B cell (primary cell): ENCODE measurements around the gene ZNF280A. TPM values are rescaled to one million over a fixed set of nuclear protein-coding genes. Genes with fewer than 3 reads are reported as not detected.
"Not testable (repeated sequence)": the region's sequence is repeated elsewhere in the genome, so short reads cannot be mapped to it uniquely, and the experiment has no call there.

Experiments used
- ATAC-seq: fragments of 200-7000 bp; cut with Tn5 transposase; one replicate; pipeline ENCODE4 v1.10.0; 2021; ENCODE audit warnings: low read depth, mild to moderate bottlenecking, moderate number of reproducible peaks, moderate library complexity
- CTCF ChIA-PET: fragments of 350-600 bp; sonication (Branson Sonifier 250); formaldehyde crosslinking; loops from one replicate; lab custom pipeline; 2021; ENCODE audit warnings: antibody characterized with exemption, inconsistent platforms; lab: Charles Lee
- POLR2A ChIA-PET: fragments of 350-600 bp; sonication (Branson Sonifier 250); formaldehyde crosslinking; loops from one replicate; lab custom pipeline; 2021; ENCODE audit warnings: antibody characterized with exemption; lab: Charles Lee
- DNase-seq: peaks from one replicate; pipeline ENCODE4 v3.0.0; 2013
- H2AFZ ChIP-seq: 2 replicates; pipeline ENCODE4 v1.6.1; 2012; ENCODE audit warnings: mild to moderate bottlenecking, low read depth, low read length; ENCODE audit not compliant: insufficient read depth, poor library complexity, severe bottlenecking
- H3K27ac ChIP-seq, 2 donors: 1 replicate in 1 of 2; 2 replicates in 1 of 2; pipeline ENCODE4 v1.5.1; 2012 to 2013; ENCODE audit warnings: low read length in 2 of 2, mild to moderate bottlenecking in 2 of 2, moderate library complexity in 1 of 2
- H3K27me3 ChIP-seq, 4 experiments: fragments of 200-600 bp in 1 of 4; sonication (generic) in 1 of 4; replicated peaks in 1 of 4; 1 replicate in 2 of 4; 2 replicates in 2 of 4; pipeline versions ENCODE4 v1.6.1 to v1.7.0; 2013 to 2016; ENCODE audit warnings: low read length in 3 of 4, mild to moderate bottlenecking in 2 of 4, mixed read lengths in 1 of 4, moderate library complexity in 1 of 4; ENCODE audit not compliant: insufficient read depth in 4 of 4, control insufficient read depth in 3 of 4; ENCODE audit errors: control extremely low read depth in 1 of 4
- H3K36me3 ChIP-seq, 2 experiments: replicated peaks in 1 of 2; 1 replicate in 1 of 2; 2 replicates in 1 of 2; pipeline versions ENCODE4 v1.6.1 to v1.7.1; 2013; ENCODE audit warnings: low read length in 1 of 2; ENCODE audit not compliant: insufficient read depth in 2 of 2, control insufficient read depth in 1 of 2; ENCODE audit errors: control extremely low read depth in 1 of 2, extremely low read depth in 1 of 2
- H3K4me1 ChIP-seq, 2 donors: fragments of 200-600 bp in 1 of 2; sonication (generic) in 1 of 2; 1 replicate in 1 of 2; 2 replicates in 1 of 2; pipeline versions ENCODE4 v1.5.1 to v1.6.1; 2013 to 2017; ENCODE audit warnings: low read length in 2 of 2; ENCODE audit not compliant: control insufficient read depth in 2 of 2, insufficient read depth in 2 of 2
- H3K4me2 ChIP-seq: replicated peaks from 2 replicates; pipeline ENCODE3; 2012; ENCODE audit warnings: mild to moderate bottlenecking, low read depth, low read length; ENCODE audit not compliant: poor library complexity, severe bottlenecking
- H3K4me3 ChIP-seq, 5 experiments: fragments of 200-600 bp in 1 of 5; sonication (generic) in 1 of 5; 1 replicate in 3 of 5; 2 replicates in 2 of 5; pipeline versions ENCODE4 v1.5.1 to v1.7.0; 2011 to 2016; ENCODE audit warnings: low read length in 4 of 5, mild to moderate bottlenecking in 4 of 5, low read depth in 2 of 5, control low read depth in 1 of 5, moderate library complexity in 1 of 5; ENCODE audit not compliant: insufficient read depth in 1 of 5; ENCODE audit errors: control extremely low read depth in 1 of 5, extremely low read depth in 1 of 5
- H3K79me2 ChIP-seq: fragments of 200-600 bp; sonication (generic); one replicate; pipeline ENCODE4 v1.6.0; 2016; ENCODE audit warnings: low read length; ENCODE audit not compliant: control insufficient read depth, insufficient read depth
- H3K9ac ChIP-seq: fragments of 200-600 bp; sonication (generic); 2 replicates; pipeline ENCODE4 v1.6.1; 2017; ENCODE audit warnings: mild to moderate bottlenecking, low read length, moderate library complexity
- H3K9me3 ChIP-seq, 3 donors: one replicate each; pipeline versions ENCODE4 v1.6.1 to v1.7.1; 2013; ENCODE audit warnings: low read length in 2 of 3; ENCODE audit not compliant: control insufficient read depth in 2 of 3, insufficient read depth in 1 of 3; ENCODE audit errors: control extremely low read depth in 1 of 3
- H4K20me1 ChIP-seq: 2 replicates; pipeline ENCODE4 v1.6.0; 2012; ENCODE audit warnings: mild to moderate bottlenecking, low read length; ENCODE audit not compliant: insufficient read depth, control insufficient read depth, poor library complexity, severe bottlenecking
- H3K27ac Mint-ChIP-seq: one replicate; pipeline ENCODE4 v1.8.0; 2021; ENCODE audit warnings: mixed read lengths
- H3K27me3 Mint-ChIP-seq: one replicate; pipeline ENCODE4 v1.8.0; 2021; ENCODE audit warnings: mixed read lengths
- H3K4me1 Mint-ChIP-seq: one replicate; pipeline ENCODE4 v1.8.0; 2021; ENCODE audit warnings: mixed read lengths
- H3K4me3 Mint-ChIP-seq: one replicate; pipeline ENCODE4 v1.8.0; 2021; ENCODE audit warnings: mixed read lengths
- H3K9me3 Mint-ChIP-seq: one replicate; pipeline ENCODE4 v1.8.0; 2022; ENCODE audit warnings: mixed read lengths; ENCODE audit not compliant: insufficient read depth
- EZH2 ChIP-seq: IDR thresholded peaks from 2 replicates; pipeline ENCODE4 v1.6.1; 2012; ENCODE audit warnings: borderline replicate concordance, low read depth, mild to moderate bottlenecking, moderate library complexity, low read length; ENCODE audit not compliant: insufficient read depth, poor library complexity, severe bottlenecking
- WGBS: methylation state at CpG from one replicate; pipeline ENCODE4 v1.1.5; 2013; ENCODE audit warnings: missing lambda C conversion rate; ENCODE audit not compliant: insufficient coverage; 5-methylcytosine and 5-hydroxymethylcytosine counted together
- intact Hi-C: fragments of 100-400 bp; cut with micrococcal nuclease; formaldehyde crosslinking; loops from one replicate; pipeline ENCODE4 v1.10.0; 2022
- polyA plus RNA-seq: library from polyadenylated mRNA; depleted of rRNA; stranded (reverse); fragments of >200 nt; gene quantifications from 2 replicates; pipeline ENCODE4 v1.2.3, GENCODE V29; 2012
- total RNA-seq, 2 donors: library from RNA; stranded (reverse); fragments of 120-200 nt in 1 of 2; gene quantifications; 1 replicate in 1 of 2; 2 replicates in 1 of 2; pipeline versions ENCODE4 v1.2.3 to v1.2.4, GENCODE V29; 2013 to 2022
- TF ChIP-seq, protein P1 (sequence below): fragments of 200-600 bp; IDR thresholded peaks from one replicate; pipeline ENCODE4 v1.8.0; 2022; ENCODE audit warnings: antibody characterized with exemption, mild to moderate bottlenecking

ZNF280A gene
- total and polyA plus RNA-seq, 2 donors (not counting 1 experiment from before 2014, with no cell fraction given) = not detected

DNA sequence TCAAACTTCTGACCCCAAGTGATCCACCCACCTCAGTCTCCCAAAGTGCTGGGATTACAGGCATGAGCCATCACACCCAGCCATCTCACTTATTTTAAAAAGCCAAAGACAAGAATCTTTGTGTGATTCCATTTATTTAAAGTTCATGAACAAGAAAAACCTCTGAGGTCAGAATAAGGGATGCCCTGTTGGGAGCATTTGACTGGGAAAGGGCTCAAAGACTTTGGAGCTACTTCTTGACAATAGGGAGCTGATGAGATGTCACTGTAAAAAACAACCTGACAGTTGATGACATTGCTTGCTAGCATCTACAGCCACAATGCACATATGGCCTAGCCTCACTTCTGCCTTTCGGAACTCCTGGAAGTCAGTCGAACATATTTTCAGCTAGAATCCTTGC lies 6.5 kb downstream of the ZNF280A start:
- DNase-seq (no peak), ATAC-seq (no peak)
- 100% methylated on average over 2 of the region's 2 CpGs for WGBS
- H3K27ac ChIP-seq = no peak overlapping the region
- Mint-ChIP-seq H3K27me3 (peaks cover 30% of the 10 kb centered on the region), H3K9me3 (peaks cover 2% of the 10 kb centered on the region), H3K4me3 (no peak overlapping the region), H3K27ac (no peak overlapping the region), H3K4me1 (peaks cover 1% of the 10 kb centered on the region)
- H3K4me3 ChIP-seq = no peak overlapping the region
- H3K27me3 ChIP-seq = peaks cover 0 to 10% (median 4%) of the 10 kb centered on the region in 4 experiments
- no peaks in the 10 kb centered on the region for H4K20me1 ChIP-seq
- peaks cover 0 to 8% (median 5%) of the 10 kb centered on the region in 3 donors for H3K9me3 ChIP-seq
- H3K4me1 ChIP-seq = peaks cover 0 to 5% of the 10 kb centered on the region in 2 donors
- no peak overlapping the region for H2AFZ ChIP-seq
- H3K9ac ChIP-seq = no peak overlapping the region
- H3K79me2 ChIP-seq = no peaks in the 10 kb centered on the region
- TF ChIP-seq EZH2 = no peak
- TF ChIP-seq, protein P1, sequence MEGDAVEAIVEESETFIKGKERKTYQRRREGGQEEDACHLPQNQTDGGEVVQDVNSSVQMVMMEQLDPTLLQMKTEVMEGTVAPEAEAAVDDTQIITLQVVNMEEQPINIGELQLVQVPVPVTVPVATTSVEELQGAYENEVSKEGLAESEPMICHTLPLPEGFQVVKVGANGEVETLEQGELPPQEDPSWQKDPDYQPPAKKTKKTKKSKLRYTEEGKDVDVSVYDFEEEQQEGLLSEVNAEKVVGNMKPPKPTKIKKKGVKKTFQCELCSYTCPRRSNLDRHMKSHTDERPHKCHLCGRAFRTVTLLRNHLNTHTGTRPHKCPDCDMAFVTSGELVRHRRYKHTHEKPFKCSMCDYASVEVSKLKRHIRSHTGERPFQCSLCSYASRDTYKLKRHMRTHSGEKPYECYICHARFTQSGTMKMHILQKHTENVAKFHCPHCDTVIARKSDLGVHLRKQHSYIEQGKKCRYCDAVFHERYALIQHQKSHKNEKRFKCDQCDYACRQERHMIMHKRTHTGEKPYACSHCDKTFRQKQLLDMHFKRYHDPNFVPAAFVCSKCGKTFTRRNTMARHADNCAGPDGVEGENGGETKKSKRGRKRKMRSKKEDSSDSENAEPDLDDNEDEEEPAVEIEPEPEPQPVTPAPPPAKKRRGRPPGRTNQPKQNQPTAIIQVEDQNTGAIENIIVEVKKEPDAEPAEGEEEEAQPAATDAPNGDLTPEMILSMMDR = no peak
- H3K4me2 ChIP-seq = no peak overlapping the region
- intact Hi-C loops = no loop called here
- no peaks in the 10 kb centered on the region for H3K36me3 ChIP-seq
- POLR2A ChIA-PET = no interaction called here
- CTCF ChIA-PET = no interaction called here

DNA sequence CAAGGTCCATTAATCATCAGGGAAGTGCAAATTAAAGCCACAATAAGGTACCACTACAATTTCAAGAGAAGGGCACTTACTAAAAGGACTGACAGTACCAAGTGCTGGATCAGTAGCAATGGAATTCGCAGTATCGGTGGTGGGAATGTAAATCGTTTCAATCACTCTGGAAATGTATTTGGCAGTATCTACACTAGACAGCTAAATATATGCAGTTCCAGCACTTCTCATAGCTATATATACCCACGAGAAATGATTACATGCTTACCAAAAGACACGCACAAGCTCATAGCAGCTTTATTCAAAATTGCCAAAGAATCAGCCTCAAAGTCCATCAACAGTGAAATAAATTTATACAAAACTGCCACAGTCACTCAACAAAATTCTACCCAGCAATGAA lies 7.1 kb downstream of the ZNF280A start:
- CTCF ChIA-PET = interaction anchor here (1.3 kb wide), 1 partner anchor 50 kb away, joined by 3 read pairs; no protein-coding TSS in a partner anchor
- peaks cover 1 to 9% of the 10 kb centered on the region in 2 donors for H3K4me1 ChIP-seq
- peaks cover 2% of the 10 kb centered on the region for H3K4me1 Mint-ChIP-seq
- no peak overlapping the region for H3K4me2 ChIP-seq
- H3K4me3 ChIP-seq = no peak overlapping the region
- no peak overlapping the region for H3K4me3 Mint-ChIP-seq
- DNase-seq (no peak), ATAC-seq (no peak)
- WGBS = 90% methylated on average over 3 of the region's 5 CpGs
- H2AFZ ChIP-seq = no peak overlapping the region
- no peaks in the 10 kb centered on the region for H3K79me2 ChIP-seq
- TF ChIP-seq, protein P1 = no peak
- no peak for TF ChIP-seq EZH2
- peaks cover 30% of the 10 kb centered on the region for H3K27me3 Mint-ChIP-seq
- no peak overlapping the region for H3K27ac Mint-ChIP-seq
- peaks cover 0 to 8% (median 5%) of the 10 kb centered on the region in 3 donors for H3K9me3 ChIP-seq
- POLR2A ChIA-PET = no interaction called here
- no peaks in the 10 kb centered on the region for H3K36me3 ChIP-seq
- no peak overlapping the region for H3K27ac ChIP-seq
- H3K9me3 Mint-ChIP-seq = peaks cover 2% of the 10 kb centered on the region
- no peaks in the 10 kb centered on the region for H4K20me1 ChIP-seq
- intact Hi-C loops = no loop called here
- H3K27me3 ChIP-seq = peaks cover 0 to 10% (median 4%) of the 10 kb centered on the region in 4 experiments
- no peak overlapping the region for H3K9ac ChIP-seq

DNA sequence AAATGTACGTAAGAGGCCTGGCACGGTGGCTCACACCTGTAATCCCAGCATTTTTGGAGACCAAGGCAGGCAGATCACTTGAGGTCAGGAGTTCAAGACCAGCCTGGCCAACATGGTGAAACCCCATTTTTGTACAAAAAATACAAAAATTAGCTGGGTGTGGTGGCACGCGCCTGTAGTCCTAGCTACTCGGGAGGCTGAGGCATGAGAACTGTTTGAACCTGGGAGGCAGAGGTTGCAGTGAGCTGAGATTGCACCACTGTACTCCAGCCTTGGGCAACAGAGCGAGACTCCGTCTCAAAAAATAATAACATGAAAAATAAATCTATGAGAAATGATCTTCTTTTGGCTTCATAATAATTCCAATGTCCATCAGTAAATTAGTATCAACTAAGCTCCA lies 9.2 kb downstream of the ZNF280A start:
- DNase-seq, H3K9me3 Mint-ChIP-seq, CTCF ChIA-PET, H3K9ac ChIP-seq, H3K79me2 ChIP-seq, intact Hi-C loops, H3K4me1 Mint-ChIP-seq, H3K27me3 ChIP-seq, H3K27ac ChIP-seq, H3K9me3 ChIP-seq, POLR2A ChIA-PET, H3K4me3 ChIP-seq, H3K36me3 ChIP-seq, H3K4me2 ChIP-seq, ATAC-seq, H2AFZ ChIP-seq, H4K20me1 ChIP-seq, H3K4me3 Mint-ChIP-seq, H3K27ac Mint-ChIP-seq: not testable (repeated sequence)
- 100% methylated on average over 1 of the region's 7 CpGs for WGBS
- H3K4me1 ChIP-seq = peaks cover 7 to 16% of the 10 kb centered on the region in 2 donors
- H3K27me3 Mint-ChIP-seq = peaks cover 19% of the 10 kb centered on the region
